HUDEP-2 (cell line): ENCODE results near the gene IER2.
"Not testable (repeated sequence)": the region's sequence is repeated elsewhere in the genome, so short reads cannot be mapped to it uniquely, and the experiment has no call there.

Source experiments
- DNase-seq, 76 experiments: peaks; one replicate each; lab custom pipeline; 2025; ENCODE audit not compliant: unreplicated experiment in 76 of 76; lab: John Stamatoyannopoulos, UW

IER2 gene

GRCh38 chr19:13189600-13189999, 39.4 kb downstream of the IER2 start:
- no peak for DNase-seq

DNA sequence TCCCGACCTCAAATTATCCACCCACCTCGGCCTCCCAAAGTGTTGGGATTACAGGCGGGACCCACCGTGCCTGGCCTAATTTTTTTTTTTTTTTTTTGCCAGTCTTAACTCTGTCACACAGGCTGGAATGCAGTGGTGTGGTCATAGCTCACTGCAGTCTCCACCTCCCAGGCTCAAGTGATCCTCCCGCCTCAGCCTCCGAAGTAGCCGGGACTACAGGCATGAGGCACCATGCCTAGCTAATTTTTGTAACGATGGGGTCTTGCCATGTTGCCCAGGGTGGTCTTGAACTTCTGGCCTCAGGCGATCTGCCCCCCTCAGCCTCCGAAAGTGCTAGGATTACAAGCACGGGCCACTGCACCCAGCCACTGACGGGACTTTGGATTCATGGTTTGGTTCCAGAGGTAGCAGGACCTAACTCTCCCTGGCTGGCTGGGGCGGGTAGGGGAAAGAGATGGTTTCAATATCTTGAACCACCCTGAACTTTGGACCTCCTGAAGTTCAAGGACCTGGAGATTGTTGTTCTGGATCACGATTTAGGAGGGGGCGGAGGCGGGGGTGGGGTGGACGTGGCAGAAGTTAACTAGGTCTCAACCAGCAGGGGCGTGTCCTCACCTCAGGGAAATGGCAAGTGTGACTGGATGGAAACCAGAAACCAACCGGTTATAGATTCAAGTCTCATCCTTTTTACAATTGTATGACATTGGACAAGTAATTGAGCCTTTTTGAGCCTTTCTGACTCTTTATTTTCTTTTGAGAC, 40.8 kb downstream of the IER2 start:
- no peak for DNase-seq

GRCh38 chr19:13195678-13196077, 45.5 kb downstream of the IER2 start:
- DNase-seq: peak in 4 of 76 experiments; percentile 6 to 35 (median 11)

DNA sequence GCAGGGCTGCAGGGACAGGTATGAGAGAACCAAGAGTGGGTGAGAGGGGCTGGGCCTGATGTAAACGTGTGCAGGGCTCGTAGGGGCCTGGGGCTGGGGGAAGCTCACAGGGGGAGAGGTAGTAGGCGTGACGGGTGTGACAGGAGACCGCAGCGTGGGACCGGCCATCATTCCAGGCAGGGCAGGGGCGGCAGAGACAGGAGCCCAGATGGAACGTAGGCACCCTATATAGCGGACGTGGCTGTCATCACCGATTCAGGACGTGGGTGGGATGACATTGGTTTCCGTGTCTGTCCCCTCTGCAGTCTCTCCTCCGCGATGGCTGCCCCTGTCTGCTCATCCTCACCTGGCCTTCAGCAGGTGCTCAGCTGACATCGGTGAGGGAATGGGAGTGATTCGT, 48.4 kb downstream of the IER2 start:
- DNase-seq: no peak

GRCh38 chr19:13202112-13202511, 51.9 kb downstream of the IER2 start:
- not testable (repeated sequence) for DNase-seq
